ENCODE data around the gene SELENOO.

Gene SELENOO

GRCh38 chr22:50169181-50169759, 31.5 kb upstream of the SELENOO start:
- no peak for DNase-seq (ENCODE audit: low read depth)
- H3K4me3 ChIP-seq (ENCODE audit: low read depth, low read length), result no peak overlapping the region
- TF ChIP-seq POLR2A (IDR thresholded peaks at IDR 0.05; ENCODE audit: extremely low read depth, insufficient read length) (no peak), CTCF (IDR thresholded peaks at IDR 0.05; ENCODE audit: low read depth, low read length) (no peak), MYC (IDR thresholded peaks at IDR 0.05; ENCODE audit: low read depth, low read length) (no peak)
- TF ChIP-seq, protein P1, sequence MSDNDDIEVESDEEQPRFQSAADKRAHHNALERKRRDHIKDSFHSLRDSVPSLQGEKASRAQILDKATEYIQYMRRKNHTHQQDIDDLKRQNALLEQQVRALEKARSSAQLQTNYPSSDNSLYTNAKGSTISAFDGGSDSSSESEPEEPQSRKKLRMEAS (IDR thresholded peaks at IDR 0.05; ENCODE audit: low read depth, low read length), result no peak

- TF ChIP-seq, protein P1 (IDR thresholded peaks at IDR 0.05; ENCODE audit: low read depth, low read length), result no peak
- TF ChIP-seq MYC (IDR thresholded peaks at IDR 0.05; ENCODE audit: low read depth, low read length), result no peak
- TF ChIP-seq POLR2A (IDR thresholded peaks at IDR 0.05; ENCODE audit: extremely low read depth, insufficient read length), result no peak
- TF ChIP-seq CTCF (IDR thresholded peaks at IDR 0.05; ENCODE audit: low read depth, low read length), result no peak
- H3K4me3 ChIP-seq (ENCODE audit: low read depth, low read length), result no peak overlapping the region
- DNase-seq (ENCODE audit: low read depth), result peak; percentile 62
Observed at GRCh38 chr22:50169774-50170341, 31.0 kb upstream of the SELENOO start.

- TF ChIP-seq, protein P1 (IDR thresholded peaks at IDR 0.05; ENCODE audit: low read depth, low read length), result no peak
- TF ChIP-seq CTCF (IDR thresholded peaks at IDR 0.05; ENCODE audit: low read depth, low read length) (no peak), MYC (IDR thresholded peaks at IDR 0.05; ENCODE audit: low read depth, low read length) (no peak), POLR2A (IDR thresholded peaks at IDR 0.05; ENCODE audit: extremely low read depth, insufficient read length) (no peak)
Observed at GRCh38 chr22:50170453-50171318, 30.1 kb upstream of the SELENOO start, which contains the start of gene PANX2. Gene PANX2, plus strand, starts transcription at chr22:50170731. Its CDS starts 0 bp downstream, at chr22:50170731.

GRCh38 chr22:50171319-50171964, 29.4 kb upstream of the SELENOO start:
- DNase-seq (ENCODE audit: low read depth), result no peak
- TF ChIP-seq POLR2A (IDR thresholded peaks at IDR 0.05; ENCODE audit: extremely low read depth, insufficient read length) (no peak), MYC (IDR thresholded peaks at IDR 0.05; ENCODE audit: low read depth, low read length) (no peak), CTCF (IDR thresholded peaks at IDR 0.05; ENCODE audit: low read depth, low read length) (no peak)
- TF ChIP-seq, protein P1 (IDR thresholded peaks at IDR 0.05; ENCODE audit: low read depth, low read length), result no peak
- H3K4me3 ChIP-seq (ENCODE audit: low read depth, low read length), result no peak overlapping the region

More at GRCh38 chr22:50170453-50171318, 30.1 kb upstream of the SELENOO start, which contains the start of gene PANX2:
- H3K4me3 ChIP-seq (ENCODE audit: low read depth, low read length), result no peak within 1 kb of the TSS
- no peak for DNase-seq (ENCODE audit: low read depth)

DNA sequence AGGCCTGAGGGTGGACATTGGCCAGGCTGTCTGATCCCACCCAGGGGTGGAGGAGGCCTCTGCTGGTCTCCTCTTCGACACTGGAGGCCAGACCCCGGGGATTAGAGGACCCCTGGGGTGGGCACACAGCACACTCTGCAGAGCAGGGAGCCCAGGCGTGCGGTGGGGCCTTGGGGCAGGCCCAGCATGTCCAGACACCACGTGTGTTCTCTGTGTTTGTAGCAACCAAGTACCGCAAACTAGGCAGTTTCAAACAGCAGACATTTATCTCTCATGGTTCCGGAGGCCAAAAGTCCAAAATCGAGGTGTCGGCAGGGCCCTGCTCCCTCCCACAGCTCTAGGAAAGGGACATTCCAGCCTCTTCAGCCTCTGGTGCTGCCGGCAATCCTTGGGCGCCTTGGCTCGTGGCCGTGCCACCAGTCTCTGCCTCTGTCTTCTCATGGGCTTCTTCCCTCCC, 28.8 kb upstream of the SELENOO start:
- no peak overlapping the region for H3K4me3 ChIP-seq (ENCODE audit: low read depth, low read length)
- DNase-seq (ENCODE audit: low read depth), result no peak
- TF ChIP-seq CTCF (IDR thresholded peaks at IDR 0.05; ENCODE audit: low read depth, low read length) (no peak), POLR2A (IDR thresholded peaks at IDR 0.05; ENCODE audit: extremely low read depth, insufficient read length) (no peak), MYC (IDR thresholded peaks at IDR 0.05; ENCODE audit: low read depth, low read length) (no peak)
- TF ChIP-seq, protein P1 (IDR thresholded peaks at IDR 0.05; ENCODE audit: low read depth, low read length), result no peak
